Hepatocyte (in vitro differentiated cells): ENCODE data around the gene HAO2.

Experiments
- EZH2 ChIP-seq: fragments of 200-600 bp; sonication (generic); IDR thresholded peaks from 2 replicates; pipeline ENCODE4 v1.6.1; 2016; ENCODE audit warnings: antibody characterized with exemption, mild to moderate bottlenecking, borderline replicate concordance
- TF ChIP-seq, protein P1 (sequence below): fragments of 200-600 bp; sonication (generic); IDR thresholded peaks from 2 replicates; pipeline ENCODE4 v1.5.1; 2016; ENCODE audit warnings: antibody characterized with exemption, mild to moderate bottlenecking; ENCODE audit not compliant: poor library complexity

DNA sequence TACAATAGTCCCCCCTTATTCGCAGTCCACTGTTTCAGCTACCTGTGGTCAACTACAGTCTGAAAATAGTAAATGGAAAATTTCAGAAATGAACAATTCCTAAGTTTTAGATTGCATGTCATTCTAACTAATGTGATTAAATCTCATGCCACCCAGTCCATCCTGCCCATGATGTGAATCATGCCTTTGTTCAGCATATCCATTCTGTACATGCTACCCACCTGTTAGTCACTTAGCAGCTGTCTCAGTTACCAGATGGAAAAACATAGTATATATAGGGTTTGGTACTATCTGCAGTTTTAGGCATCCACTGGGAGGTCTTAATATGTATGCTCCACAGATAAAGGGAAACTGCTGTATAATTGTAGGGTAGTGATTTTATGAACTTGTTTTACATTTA lies 16.6 kb upstream of the HAO2 start:
- TF ChIP-seq, protein P1, sequence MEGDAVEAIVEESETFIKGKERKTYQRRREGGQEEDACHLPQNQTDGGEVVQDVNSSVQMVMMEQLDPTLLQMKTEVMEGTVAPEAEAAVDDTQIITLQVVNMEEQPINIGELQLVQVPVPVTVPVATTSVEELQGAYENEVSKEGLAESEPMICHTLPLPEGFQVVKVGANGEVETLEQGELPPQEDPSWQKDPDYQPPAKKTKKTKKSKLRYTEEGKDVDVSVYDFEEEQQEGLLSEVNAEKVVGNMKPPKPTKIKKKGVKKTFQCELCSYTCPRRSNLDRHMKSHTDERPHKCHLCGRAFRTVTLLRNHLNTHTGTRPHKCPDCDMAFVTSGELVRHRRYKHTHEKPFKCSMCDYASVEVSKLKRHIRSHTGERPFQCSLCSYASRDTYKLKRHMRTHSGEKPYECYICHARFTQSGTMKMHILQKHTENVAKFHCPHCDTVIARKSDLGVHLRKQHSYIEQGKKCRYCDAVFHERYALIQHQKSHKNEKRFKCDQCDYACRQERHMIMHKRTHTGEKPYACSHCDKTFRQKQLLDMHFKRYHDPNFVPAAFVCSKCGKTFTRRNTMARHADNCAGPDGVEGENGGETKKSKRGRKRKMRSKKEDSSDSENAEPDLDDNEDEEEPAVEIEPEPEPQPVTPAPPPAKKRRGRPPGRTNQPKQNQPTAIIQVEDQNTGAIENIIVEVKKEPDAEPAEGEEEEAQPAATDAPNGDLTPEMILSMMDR: no peak
- no peak for TF ChIP-seq EZH2
